ENCODE data around the gene RUSF1.

DNA sequence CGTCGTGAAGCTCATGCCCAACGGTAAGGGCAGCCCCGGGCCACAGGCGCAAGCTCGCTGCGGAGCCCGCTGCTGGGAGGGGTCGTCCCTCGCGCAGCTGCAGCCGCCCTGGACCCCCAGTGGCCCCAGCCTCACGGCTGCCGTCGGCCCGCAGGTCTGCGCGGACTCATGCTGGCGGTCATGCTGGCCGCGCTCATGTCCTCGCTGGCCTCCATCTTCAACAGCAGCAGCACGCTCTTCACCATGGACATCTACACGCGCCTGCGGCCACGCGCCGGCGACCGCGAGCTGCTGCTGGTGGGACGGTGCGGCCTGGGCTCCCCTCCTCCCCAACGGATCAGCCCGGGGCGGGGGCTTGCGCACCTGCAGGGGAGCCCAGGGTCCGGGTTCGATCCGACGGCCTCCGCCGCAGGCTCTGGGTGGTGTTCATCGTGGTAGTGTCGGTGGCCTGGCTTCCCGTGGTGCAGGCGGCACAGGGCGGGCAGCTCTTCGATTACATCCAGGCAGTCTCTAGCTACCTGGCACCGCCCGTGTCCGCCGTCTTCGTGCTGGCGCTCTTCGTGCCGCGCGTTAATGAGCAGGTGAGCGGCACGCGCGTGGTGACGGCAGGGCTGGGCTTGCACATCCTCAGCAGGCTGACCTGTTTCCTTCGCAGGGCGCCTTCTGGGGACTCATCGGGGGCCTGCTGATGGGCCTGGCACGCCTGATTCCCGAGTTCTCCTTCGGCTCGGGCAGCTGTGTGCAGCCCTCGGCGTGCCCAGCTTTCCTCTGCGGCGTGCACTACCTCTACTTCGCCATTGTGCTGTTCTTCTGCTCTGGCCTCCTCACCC is 19.5 kb downstream of the RUSF1 start:
- TF ChIP-seq, protein P1, sequence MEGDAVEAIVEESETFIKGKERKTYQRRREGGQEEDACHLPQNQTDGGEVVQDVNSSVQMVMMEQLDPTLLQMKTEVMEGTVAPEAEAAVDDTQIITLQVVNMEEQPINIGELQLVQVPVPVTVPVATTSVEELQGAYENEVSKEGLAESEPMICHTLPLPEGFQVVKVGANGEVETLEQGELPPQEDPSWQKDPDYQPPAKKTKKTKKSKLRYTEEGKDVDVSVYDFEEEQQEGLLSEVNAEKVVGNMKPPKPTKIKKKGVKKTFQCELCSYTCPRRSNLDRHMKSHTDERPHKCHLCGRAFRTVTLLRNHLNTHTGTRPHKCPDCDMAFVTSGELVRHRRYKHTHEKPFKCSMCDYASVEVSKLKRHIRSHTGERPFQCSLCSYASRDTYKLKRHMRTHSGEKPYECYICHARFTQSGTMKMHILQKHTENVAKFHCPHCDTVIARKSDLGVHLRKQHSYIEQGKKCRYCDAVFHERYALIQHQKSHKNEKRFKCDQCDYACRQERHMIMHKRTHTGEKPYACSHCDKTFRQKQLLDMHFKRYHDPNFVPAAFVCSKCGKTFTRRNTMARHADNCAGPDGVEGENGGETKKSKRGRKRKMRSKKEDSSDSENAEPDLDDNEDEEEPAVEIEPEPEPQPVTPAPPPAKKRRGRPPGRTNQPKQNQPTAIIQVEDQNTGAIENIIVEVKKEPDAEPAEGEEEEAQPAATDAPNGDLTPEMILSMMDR (optimal IDR thresholded peaks at IDR 0.05 in 1 of 3, IDR thresholded peaks at IDR 0.05 in 1 of 3, conservative IDR thresholded peaks at IDR 0.05 in 1 of 3; ENCODE audit: extremely low read depth in 1 of 3, insufficient read depth in 2 of 3, low read length in 3 of 3): peak in 1 of 3 experiments; percentile 33
- TF ChIP-seq EZH2 (IDR thresholded peaks at IDR 0.05; ENCODE audit: low read length): no peak
